Sigmoid colon (tissue), 3 donors: Measurements from ENCODE around the gene METAP2.

Experiments
- POLR2A ChIP-seq, 2 donors: fragments of 450-650 bp; IDR thresholded peaks; one replicate each; pipeline ENCODE4 v1.6.1; 2016; ENCODE audit warnings: antibody characterized with exemption in 2 of 2, mild to moderate bottlenecking in 2 of 2, moderate library complexity in 2 of 2
- TF ChIP-seq, protein P1 (sequence below), 4 experiments: fragments of 450-650 bp in 3 of 4; fragments of 200-600 bp in 1 of 4; IDR thresholded peaks; one replicate each; pipeline ENCODE4 v1.5.1; 2016 to 2019; ENCODE audit warnings: antibody characterized with exemption in 4 of 4, mild to moderate bottlenecking in 3 of 4, moderate library complexity in 2 of 4

DNA sequence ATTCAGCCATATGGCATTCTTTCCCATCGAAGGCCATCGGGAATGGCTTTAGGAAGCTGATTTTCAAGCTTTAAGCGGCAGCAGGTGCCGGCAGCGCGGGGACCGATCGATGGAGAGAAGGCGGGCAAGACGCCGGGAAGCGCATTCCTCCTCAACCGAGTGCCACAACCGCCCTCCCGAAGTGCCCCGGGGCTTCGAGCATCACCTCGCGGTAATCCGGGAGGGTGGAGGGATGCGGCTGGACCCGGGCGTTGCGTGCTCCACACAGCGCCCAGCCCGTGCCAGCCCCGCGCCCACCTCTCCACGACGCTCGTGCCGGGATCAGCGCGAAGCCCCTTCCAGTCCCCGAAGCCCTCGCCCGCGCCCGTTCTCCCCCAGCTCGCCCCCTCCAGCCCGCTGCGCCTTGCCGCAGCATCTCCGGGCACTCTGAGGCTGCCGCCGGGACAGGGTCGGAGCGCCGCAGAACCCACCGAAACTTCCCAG, 74.1 kb downstream of the METAP2 start:
- no peak for TF ChIP-seq POLR2A (IDR thresholded peaks at IDR 0.05)
- TF ChIP-seq, protein P1, sequence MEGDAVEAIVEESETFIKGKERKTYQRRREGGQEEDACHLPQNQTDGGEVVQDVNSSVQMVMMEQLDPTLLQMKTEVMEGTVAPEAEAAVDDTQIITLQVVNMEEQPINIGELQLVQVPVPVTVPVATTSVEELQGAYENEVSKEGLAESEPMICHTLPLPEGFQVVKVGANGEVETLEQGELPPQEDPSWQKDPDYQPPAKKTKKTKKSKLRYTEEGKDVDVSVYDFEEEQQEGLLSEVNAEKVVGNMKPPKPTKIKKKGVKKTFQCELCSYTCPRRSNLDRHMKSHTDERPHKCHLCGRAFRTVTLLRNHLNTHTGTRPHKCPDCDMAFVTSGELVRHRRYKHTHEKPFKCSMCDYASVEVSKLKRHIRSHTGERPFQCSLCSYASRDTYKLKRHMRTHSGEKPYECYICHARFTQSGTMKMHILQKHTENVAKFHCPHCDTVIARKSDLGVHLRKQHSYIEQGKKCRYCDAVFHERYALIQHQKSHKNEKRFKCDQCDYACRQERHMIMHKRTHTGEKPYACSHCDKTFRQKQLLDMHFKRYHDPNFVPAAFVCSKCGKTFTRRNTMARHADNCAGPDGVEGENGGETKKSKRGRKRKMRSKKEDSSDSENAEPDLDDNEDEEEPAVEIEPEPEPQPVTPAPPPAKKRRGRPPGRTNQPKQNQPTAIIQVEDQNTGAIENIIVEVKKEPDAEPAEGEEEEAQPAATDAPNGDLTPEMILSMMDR (IDR thresholded peaks at IDR 0.05): no peak
